Kidney (tissue), 22 donors: Measurements from ENCODE around the gene PINK1. TPM values are rescaled to one million over a fixed set of nuclear protein-coding genes. Genes with fewer than 3 reads are reported as not detected.

Experiments
- DNase-seq, 5 donors: peaks; one replicate each; pipeline ENCODE4 v3.0.0-alpha.2; 2013 to 2020
- FAIRE-seq: peaks from 2 replicates; lab custom pipeline; 2012; peaks lifted over from hg19 to GRCh38; lab: Jason Lieb, UNC
- H3K27ac ChIP-seq, 2 donors: one replicate each; pipeline ENCODE4 v1.7.0; 2013; ENCODE audit warnings: low read depth in 2 of 2, low read length in 2 of 2, inconsistent platforms in 1 of 2
- H3K27me3 ChIP-seq: one replicate; pipeline ENCODE4 v1.7.1; 2013; ENCODE audit warnings: low read length, inconsistent platforms; ENCODE audit not compliant: control insufficient read depth, insufficient read depth
- H3K36me3 ChIP-seq, 3 donors: one replicate each; pipeline versions ENCODE4 v1.7.0 to v1.7.1; 2013; ENCODE audit warnings: low read length in 3 of 3, control low read depth in 1 of 3, inconsistent platforms in 1 of 3; ENCODE audit not compliant: insufficient read depth in 3 of 3, control insufficient read depth in 2 of 3
- H3K4me1 ChIP-seq, 3 donors: one replicate each; pipeline versions ENCODE4 v1.7.0 to v1.7.1; 2013; ENCODE audit warnings: low read length in 3 of 3, inconsistent platforms in 1 of 3, low read depth in 1 of 3; ENCODE audit not compliant: control insufficient read depth in 2 of 3, insufficient read depth in 2 of 3
- H3K4me3 ChIP-seq, 3 donors: one replicate each; pipeline versions ENCODE4 v1.7.0 to v1.8.1; 2013; ENCODE audit warnings: low read length in 3 of 3, control low read depth in 1 of 3, inconsistent platforms in 1 of 3
- H3K9ac ChIP-seq, 3 donors: one replicate each; pipeline versions ENCODE4 v1.7.0 to v1.7.1; 2013; ENCODE audit warnings: low read length in 3 of 3, control low read depth in 1 of 3, inconsistent platforms in 1 of 3
- H3K9me3 ChIP-seq, 3 donors: one replicate each; pipeline versions ENCODE4 v1.7.0 to v1.7.1; 2013; ENCODE audit warnings: low read length in 3 of 3, control low read depth in 1 of 3, inconsistent platforms in 1 of 3; ENCODE audit not compliant: control insufficient read depth in 2 of 3, insufficient read depth in 1 of 3
- CTCF ChIP-seq: IDR thresholded peaks from 3 replicates; pipeline ENCODE4 v1.5.1; 2012; ENCODE audit warnings: mild to moderate bottlenecking, moderate library complexity, borderline replicate concordance; ENCODE audit not compliant: insufficient read depth; ENCODE audit errors: extremely low read depth
- intact Hi-C: fragments of 100-400 bp; cut with DNase I; formaldehyde crosslinking; loops from one replicate; pipeline ENCODE4 v1.11.1; 2022
- long read RNA-seq, 10 donors: library from polyadenylated mRNA in 1 of 10; unstranded in 1 of 10; transcript quantifications; one replicate each; pipeline ENCODE4 v2.0.0 and lab custom pipeline, GENCODE V29; 2021 to 2026
- polyA plus RNA-seq: library from polyadenylated mRNA; stranded (reverse); fragments of 350-450 nt; fragmentation: Illumina TruSeq; extraction: RNeasy Lipid Tissue Mini Kit (QIAGEN cat#74804); gene quantifications from one replicate; pipeline ENCODE4 v1.2.3, GENCODE V29; 2014; ENCODE audit warnings: low read depth, low replicate concordance; ENCODE audit not compliant: insufficient read depth
- total RNA-seq: library from RNA; stranded (reverse); fragmentation: NEBNext Ultra II Directional; extraction: Animal tissue kit (Norgen Biotek cat#: 25700); gene quantifications from one replicate; pipeline ENCODE4 v1.2.1, GENCODE V29; 2021
- donor health status: control.
- donor health status: control.
- donor health status: control.
- donor health status: control.
- donor health status: control.
- donor health status: DM: yes; HTN: yes; CAD: no.
- donor health status: Normal renal cell carcinoma (clear cell type).

PINK1 gene
- total RNA-seq (72.7 TPM), polyA plus RNA-seq (156 TPM)
- long read RNA-seq, donor 1, transcript PINK1-201 (8 exons, 2,660 nt) = major isoform, 21 of 31 reads
- long read RNA-seq, donor 1, partial matches to known transcripts = 10 of 31 reads
- long read RNA-seq, donor 1, other reads (novel, unspliced or antisense) = 0 of 31 reads
- long read RNA-seq, donor 2, transcript PINK1-201 (8 exons, 2,660 nt) = major isoform, 18 of 190 reads
- long read RNA-seq, donor 2, partial matches to known transcripts = 172 of 190 reads
- long read RNA-seq, donor 2, other reads (novel, unspliced or antisense) = 0 of 190 reads
- long read RNA-seq, donor 3, transcript PINK1-201 (8 exons, 2,660 nt) = major isoform, 33 of 33 reads
- long read RNA-seq, donor 3, partial matches to known transcripts = 0 of 33 reads
- long read RNA-seq, donor 3, other reads (novel, unspliced or antisense) = 0 of 33 reads
- long read RNA-seq, donor 4, transcript PINK1-201 (8 exons, 2,660 nt) = major isoform, 19 of 222 reads
- long read RNA-seq, donor 4, partial matches to known transcripts = 55 of 222 reads
- long read RNA-seq, donor 4, other reads (novel, unspliced or antisense) = 147 of 222 reads
- long read RNA-seq, donor 5, partial matches to known transcripts = 0 of 1 reads
- long read RNA-seq, donor 5, other reads (novel, unspliced or antisense) = 0 of 1 reads
- long read RNA-seq, donor 6, transcript PINK1-201 (8 exons, 2,660 nt) = major isoform, 7 of 69 reads
- long read RNA-seq, donor 6, partial matches to known transcripts = 61 of 69 reads
- long read RNA-seq, donor 6, other reads (novel, unspliced or antisense) = 0 of 69 reads
- long read RNA-seq, donor 7, transcript PINK1-201 (8 exons, 2,660 nt) = major isoform, 188 of 241 reads
- long read RNA-seq, donor 7, partial matches to known transcripts = 24 of 241 reads
- long read RNA-seq, donor 7, other reads (novel, unspliced or antisense) = 28 of 241 reads
- long read RNA-seq, donor 8, transcript PINK1-201 (8 exons, 2,660 nt) = major isoform, 15 of 184 reads
- long read RNA-seq, donor 8, partial matches to known transcripts = 169 of 184 reads
- long read RNA-seq, donor 8, other reads (novel, unspliced or antisense) = 0 of 184 reads
- long read RNA-seq, donor 9, transcript PINK1-201 (8 exons, 2,660 nt) = major isoform, 8 of 9 reads
- long read RNA-seq, donor 9, partial matches to known transcripts = 0 of 9 reads
- long read RNA-seq, donor 9, other reads (novel, unspliced or antisense) = 0 of 9 reads
- long read RNA-seq, donor 10, transcript PINK1-201 (8 exons, 2,660 nt) = major isoform, 12 of 17 reads
- long read RNA-seq, donor 10, partial matches to known transcripts = 5 of 17 reads
- long read RNA-seq, donor 10, other reads (novel, unspliced or antisense) = 0 of 17 reads

- FAIRE-seq (no peak), DNase-seq (peak; percentile 91 to 93 (median 92))
- peak within 1 kb of the TSS; percentile 69 to 85 (median 72) for H3K4me3 ChIP-seq
- H3K9ac ChIP-seq = peak within 1 kb of the TSS; percentile 58 to 95 (median 79)
- intact Hi-C loops = no loop called here
- no peaks in the 10 kb centered on the region for H3K27me3 ChIP-seq
- peak within 1 kb of the TSS; percentile 85 for H3K27ac ChIP-seq
- no peaks in the 10 kb centered on the region for H3K9me3 ChIP-seq
- peaks cover 0 to 17% (median 10%) of the 10 kb centered on the region in 3 donors for H3K36me3 ChIP-seq
- TF ChIP-seq CTCF = peak; percentile 98
- peaks cover 0 to 9% (median 6%) of the 10 kb centered on the region in 3 donors for H3K4me1 ChIP-seq
Observed at GRCh38 chr1:20633190-20634064, at the start of gene PINK1. Gene PINK1 (plus strand): TSS chr1:20633458. CDS start chr1:20633549, 91 bp downstream.

GRCh38 chr1:20584890-20585289 is 48.4 kb upstream of the PINK1 start:
- Histone ChIP-seq H3K36me3 (no peaks in the 10 kb centered on the region), H3K9me3 (no peaks in the 10 kb centered on the region), H3K27me3 (no peaks in the 10 kb centered on the region), H3K9ac (no peak overlapping the region), H3K4me3 (no peak overlapping the region), H3K27ac (no peak overlapping the region), H3K4me1 (peaks cover 0 to 8% (median 4%) of the 10 kb centered on the region in 3 donors)
- no peak for FAIRE-seq
- DNase-seq = no peak
- TF ChIP-seq CTCF = no peak
- intact Hi-C loops = no loop called here
